HG03571 (cell line): ENCODE data around the gene RIC1.
"Not testable (repeated sequence)": the region's sequence is repeated elsewhere in the genome, so short reads cannot be mapped to it uniquely, and the experiment has no call there.

Source experiments
- ATAC-seq: cut with Tn5 transposase; IDR thresholded peaks from one replicate; pipeline ENCODE4 v1.9.1; 2021; ENCODE audit not compliant: unreplicated experiment

Gene RIC1

GRCh38 chr9:5783982-5784381 is 155.1 kb downstream of the RIC1 start:
- no peak for ATAC-seq

GRCh38 chr9:5784526-5785315 is 155.8 kb downstream of the RIC1 start:
- ATAC-seq = no peak

- ATAC-seq = no peak
Measured at GRCh38 chr9:5786370-5787127, 157.6 kb downstream of the RIC1 start.

- ATAC-seq = no peak
Measured at GRCh38 chr9:5787220-5787619, 158.3 kb downstream of the RIC1 start.

- no peak for ATAC-seq
Measured at GRCh38 chr9:5787759-5788302, 158.9 kb downstream of the RIC1 start.

- no peak for ATAC-seq
Measured at GRCh38 chr9:5789489-5789888, 160.6 kb downstream of the RIC1 start.

GRCh38 chr9:5790923-5791322 is 162.0 kb downstream of the RIC1 start:
- ATAC-seq = no peak

GRCh38 chr9:5791870-5792269 is 163.0 kb downstream of the RIC1 start:
- no peak for ATAC-seq

GRCh38 chr9:5793812-5794211 is 164.9 kb downstream of the RIC1 start:
- ATAC-seq = no peak

- ATAC-seq = no peak
Measured at GRCh38 chr9:5796298-5796697, 167.4 kb downstream of the RIC1 start.

GRCh38 chr9:5798581-5798980 is 169.7 kb downstream of the RIC1 start:
- ATAC-seq = no peak

GRCh38 chr9:5799314-5799713 is 170.4 kb downstream of the RIC1 start:
- ATAC-seq = no peak

- not testable (repeated sequence) for ATAC-seq
Measured at GRCh38 chr9:5800378-5800777, 171.5 kb downstream of the RIC1 start.

- no peak for ATAC-seq
Measured at GRCh38 chr9:5800969-5801738, 172.2 kb downstream of the RIC1 start.

- no peak for ATAC-seq
Measured at GRCh38 chr9:5801739-5802113, 172.8 kb downstream of the RIC1 start.

GRCh38 chr9:5805478-5805877 is 176.6 kb downstream of the RIC1 start:
- ATAC-seq = no peak

GRCh38 chr9:5811751-5812150 is 182.8 kb downstream of the RIC1 start:
- no peak for ATAC-seq

GRCh38 chr9:5813824-5814223 is 184.9 kb downstream of the RIC1 start:
- ATAC-seq = no peak

- no peak for ATAC-seq
Measured at GRCh38 chr9:5815461-5815860, 186.6 kb downstream of the RIC1 start.

GRCh38 chr9:5817862-5818261 is 189.0 kb downstream of the RIC1 start:
- ATAC-seq = no peak

- no peak for ATAC-seq
Measured at GRCh38 chr9:5818424-5819142, 189.7 kb downstream of the RIC1 start.
